GM10248 (cell line): ENCODE measurements around the gene TRIP4.

Source experiments
- CTCF ChIA-PET: fragments of 300-600 bp; sonication (Branson Sonifier 250); formaldehyde crosslinking; extraction: SDS; loops from one replicate; lab custom pipeline; 2021; ENCODE audit warnings: antibody characterized with exemption; lab: Yijun Ruan, JAX
- POLR2A ChIA-PET: fragments of 350-650 bp; sonication (Branson Sonifier 250); formaldehyde crosslinking; extraction: SDS; loops from one replicate; lab custom pipeline; 2020; ENCODE audit warnings: antibody characterized with exemption; lab: Yijun Ruan, JAX
- DNase-seq: peaks from one replicate; pipeline ENCODE4 v3.0.0; 2012; ENCODE audit errors: extremely low spot score
- TF ChIP-seq, protein P1 (sequence below): IDR thresholded peaks from 2 replicates; pipeline ENCODE4 v1.5.1; 2012; ENCODE audit warnings: mild to moderate bottlenecking, low read depth; ENCODE audit errors: extremely low read depth, missing control alignments, control extremely low read depth

The TRIP4 gene

DNA sequence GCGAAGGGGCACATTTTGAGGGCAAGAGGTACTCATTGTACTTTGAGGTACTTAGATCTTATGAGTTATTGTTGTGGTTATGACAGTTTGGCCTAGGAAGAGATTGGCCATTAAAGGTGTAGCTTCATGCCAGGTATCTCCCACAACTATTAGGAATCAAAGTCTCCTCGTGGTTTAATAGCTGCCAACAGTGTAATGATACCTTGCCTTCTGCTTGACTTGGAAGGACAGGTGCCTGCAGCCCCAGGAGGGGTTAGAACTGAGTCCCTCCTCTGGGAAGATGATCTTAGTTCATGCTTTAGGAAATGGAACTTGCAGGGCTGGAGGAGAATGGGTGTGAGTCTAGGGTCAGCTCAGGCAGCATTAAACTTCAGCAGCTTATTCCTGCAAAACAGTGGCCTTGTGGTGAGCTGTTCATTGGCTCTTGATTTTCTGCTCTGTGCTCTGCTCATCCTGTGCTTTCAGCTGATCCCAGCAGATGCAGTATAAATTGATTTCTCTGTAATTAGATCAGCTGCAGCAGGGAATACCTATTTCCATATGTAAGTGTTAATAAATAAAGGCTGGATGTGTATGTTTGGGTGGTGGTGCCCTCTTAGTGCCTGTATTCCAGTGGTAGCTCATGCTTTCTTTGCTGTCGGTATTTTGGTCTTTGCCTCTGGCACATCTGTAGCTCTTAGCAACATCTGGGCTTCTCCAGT lies 113.2 kb downstream of the TRIP4 start:
- TF ChIP-seq, protein P1, sequence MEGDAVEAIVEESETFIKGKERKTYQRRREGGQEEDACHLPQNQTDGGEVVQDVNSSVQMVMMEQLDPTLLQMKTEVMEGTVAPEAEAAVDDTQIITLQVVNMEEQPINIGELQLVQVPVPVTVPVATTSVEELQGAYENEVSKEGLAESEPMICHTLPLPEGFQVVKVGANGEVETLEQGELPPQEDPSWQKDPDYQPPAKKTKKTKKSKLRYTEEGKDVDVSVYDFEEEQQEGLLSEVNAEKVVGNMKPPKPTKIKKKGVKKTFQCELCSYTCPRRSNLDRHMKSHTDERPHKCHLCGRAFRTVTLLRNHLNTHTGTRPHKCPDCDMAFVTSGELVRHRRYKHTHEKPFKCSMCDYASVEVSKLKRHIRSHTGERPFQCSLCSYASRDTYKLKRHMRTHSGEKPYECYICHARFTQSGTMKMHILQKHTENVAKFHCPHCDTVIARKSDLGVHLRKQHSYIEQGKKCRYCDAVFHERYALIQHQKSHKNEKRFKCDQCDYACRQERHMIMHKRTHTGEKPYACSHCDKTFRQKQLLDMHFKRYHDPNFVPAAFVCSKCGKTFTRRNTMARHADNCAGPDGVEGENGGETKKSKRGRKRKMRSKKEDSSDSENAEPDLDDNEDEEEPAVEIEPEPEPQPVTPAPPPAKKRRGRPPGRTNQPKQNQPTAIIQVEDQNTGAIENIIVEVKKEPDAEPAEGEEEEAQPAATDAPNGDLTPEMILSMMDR = no peak
- POLR2A ChIA-PET = interaction anchor here (0.8 kb wide), 1 partner anchor 11 kb away, joined by 3 read pairs; no protein-coding TSS in a partner anchor

DNA sequence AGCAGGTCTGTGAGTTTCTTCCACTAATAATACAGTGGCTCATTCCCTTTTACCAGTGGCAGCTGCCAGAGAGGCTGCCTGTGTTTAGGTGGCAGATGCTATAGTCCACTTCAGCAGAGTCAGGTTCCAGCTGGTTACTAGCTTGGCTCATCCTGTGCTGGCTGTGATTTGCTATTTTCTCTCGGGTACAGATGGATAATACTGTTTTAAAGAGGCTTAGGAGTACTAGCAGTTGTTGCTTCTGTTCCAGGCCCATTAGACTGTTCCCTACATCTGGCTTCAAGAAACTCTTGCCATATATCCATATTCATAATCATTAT lies 113.7 kb downstream of the TRIP4 start:
- no peak for DNase-seq
- TF ChIP-seq, protein P1 = no peak
- CTCF ChIA-PET = interaction anchor here (0.9 to 1.8 kb wide), 6 partner anchors 9 to 40 kb away, joined by 3 to 6 read pairs (median 4); no protein-coding TSS in a partner anchor

More for the DNA sequence above, 113.2 kb downstream of the TRIP4 start:
- CTCF ChIA-PET = interaction anchor here (0.9 to 1.8 kb wide), 6 partner anchors 8 to 39 kb away, joined by 3 to 6 read pairs (median 4); no protein-coding TSS in a partner anchor
- no peak for DNase-seq

DNA sequence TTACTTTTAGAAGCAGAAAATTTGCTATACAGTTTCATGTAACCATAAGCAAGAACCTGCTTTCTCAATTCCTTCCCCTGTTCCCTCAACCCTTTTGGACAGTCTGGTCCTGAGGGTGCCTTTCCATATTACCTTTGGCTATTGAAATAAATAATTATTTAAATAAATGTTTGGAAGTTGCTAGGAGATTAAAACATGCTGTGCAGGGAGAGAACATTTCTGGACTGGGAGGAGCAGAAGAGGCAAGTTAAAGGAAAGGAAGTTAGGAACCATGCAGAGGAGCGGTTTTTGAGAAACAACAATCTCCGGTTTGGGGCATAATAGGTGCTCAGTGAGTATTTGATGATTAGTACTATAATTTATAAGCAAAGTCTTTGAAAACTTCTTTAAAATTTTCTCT lies 114.5 kb downstream of the TRIP4 start:
- no peak for DNase-seq
- POLR2A ChIA-PET = no interaction called here
- CTCF ChIA-PET = interaction anchor here (1.6 to 1.8 kb wide), 3 partner anchors 11 to 151 kb away, joined by 3 to 4 read pairs (median 4); no protein-coding TSS in a partner anchor
- TF ChIP-seq, protein P1 = no peak

More for the DNA sequence above, 113.7 kb downstream of the TRIP4 start:
- POLR2A ChIA-PET = no interaction called here

DNA sequence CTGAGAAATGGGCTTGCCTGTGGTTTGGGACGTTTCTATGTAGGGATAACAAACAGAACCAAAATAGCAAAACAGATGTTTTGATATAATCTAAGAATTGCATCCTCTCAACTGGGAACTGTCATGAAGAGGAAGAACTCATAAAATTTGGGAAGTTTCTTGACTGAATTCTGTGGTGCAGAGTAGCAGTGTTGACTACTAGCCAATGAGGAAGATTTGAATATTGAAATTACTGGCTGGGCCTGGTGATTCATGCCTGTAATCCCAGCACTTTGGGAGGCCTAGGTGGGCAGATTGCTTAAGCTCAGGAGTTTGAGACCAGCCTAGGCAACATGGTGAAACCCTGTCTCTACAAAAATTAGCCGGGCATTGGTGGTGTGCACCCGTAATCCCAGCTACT lies 114.9 kb downstream of the TRIP4 start:
- ChIA-PET POLR2A (no interaction called here), CTCF (interaction anchor here (1.2 to 2.0 kb wide), 3 partner anchors 12 to 151 kb away, joined by 3 to 8 read pairs (median 4); no protein-coding TSS in a partner anchor)
- DNase-seq = no peak
- TF ChIP-seq, protein P1 = no peak

DNA sequence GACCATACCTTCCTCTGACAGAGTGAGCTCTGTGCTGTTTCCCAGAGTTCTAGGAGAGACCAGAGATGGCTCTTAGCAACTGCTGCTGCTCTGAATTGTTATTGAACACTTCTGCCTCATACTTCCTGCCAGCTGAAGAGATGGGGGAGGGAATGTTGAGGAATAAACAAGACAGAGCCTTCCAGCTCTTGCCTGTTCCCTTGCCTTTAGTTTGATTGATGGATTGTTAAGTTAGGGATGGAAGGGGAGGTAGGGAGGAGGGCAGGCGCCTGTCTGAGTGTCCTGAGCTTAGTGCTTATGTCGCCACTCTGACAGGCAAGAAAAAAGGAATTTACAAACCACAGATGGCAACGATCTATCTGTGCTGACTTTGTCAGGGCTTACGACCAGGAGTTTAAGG lies 115.6 kb downstream of the TRIP4 start:
- TF ChIP-seq, protein P1 = no peak
- no peak for DNase-seq
- POLR2A ChIA-PET = interaction anchor here (0.6 to 1.3 kb wide), 3 partner anchors 33 to 340 kb away, joined by 3 read pairs; no protein-coding TSS in a partner anchor
- CTCF ChIA-PET = interaction anchor here (0.7 to 2.0 kb wide), 5 partner anchors 11 to 177 kb away, joined by 3 to 8 read pairs (median 3); no protein-coding TSS in a partner anchor

DNA sequence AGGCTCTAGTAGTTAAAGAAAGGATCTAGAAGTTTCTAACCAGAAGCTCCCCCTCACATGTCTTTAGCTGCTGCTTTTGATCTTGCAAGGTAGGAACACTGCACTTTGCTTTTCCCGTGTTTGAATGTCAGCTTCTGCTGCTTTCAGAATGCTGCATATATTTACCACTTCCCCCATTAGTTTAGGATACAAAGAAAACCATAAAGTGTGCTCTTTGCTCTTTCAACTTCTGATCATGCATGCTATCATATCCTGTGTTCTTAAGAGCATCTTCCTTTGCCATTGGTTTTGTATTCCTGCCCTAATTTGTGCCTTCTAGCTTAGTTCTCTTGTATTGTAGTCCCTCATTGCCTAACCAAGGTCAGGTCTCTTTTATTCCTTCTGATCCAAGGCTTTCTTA lies 116.0 kb downstream of the TRIP4 start:
- no peak for DNase-seq
- POLR2A ChIA-PET = interaction anchor here (0.6 to 1.3 kb wide), 3 partner anchors 33 to 340 kb away, joined by 3 read pairs; no protein-coding TSS in a partner anchor
- CTCF ChIA-PET = interaction anchor here (0.7 to 2.0 kb wide), 7 partner anchors 11 to 182 kb away, joined by 3 to 8 read pairs (median 3); no protein-coding TSS in a partner anchor
- TF ChIP-seq, protein P1 = no peak
